Breast epithelium (tissue), 4 donors: ENCODE measurements around the gene TSC22D3. TPM values are rescaled to one million over a fixed set of nuclear protein-coding genes. Genes with fewer than 3 reads are reported as not detected.
A peak's percentile ranks its signal among the peaks of the same experiment; 100 is the strongest.
"Not testable (repeated sequence)": the region's sequence is repeated elsewhere in the genome, so short reads cannot be mapped to it uniquely, and the experiment has no call there.

ENCODE experiments used
- DNase-seq, 2 donors: peaks; one replicate each; pipeline ENCODE4 v3.0.0-alpha.2; 2019; ENCODE audit warnings: low spot score in 2 of 2
- H3K27ac ChIP-seq, 2 donors: fragments of 200-600 bp; sonication (generic) in 1 of 2; one replicate each; pipeline ENCODE4 v1.5.1; 2016 to 2019; ENCODE audit warnings: mild to moderate bottlenecking in 1 of 2
- H3K27me3 ChIP-seq, 2 donors: fragments of 200-600 bp; sonication (generic) in 1 of 2; one replicate each; pipeline versions ENCODE4 v1.5.1 to v1.6.0; 2017 to 2019; ENCODE audit warnings: control low read depth in 1 of 2, mild to moderate bottlenecking in 1 of 2
- H3K36me3 ChIP-seq: fragments of 200-600 bp; one replicate; pipeline ENCODE4 v1.5.1; 2019
- H3K4me1 ChIP-seq, 2 donors: fragments of 200-600 bp; sonication (generic); one replicate each; pipeline ENCODE4 v1.5.1; 2016 to 2019; ENCODE audit warnings: control low read depth in 1 of 2
- H3K4me3 ChIP-seq, 3 donors: fragments of 200-600 bp; sonication (generic); 1 replicate in 2 of 3; 2 replicates in 1 of 3; pipeline ENCODE4 v1.5.1; 2016 to 2019; ENCODE audit warnings: mild to moderate bottlenecking in 3 of 3, moderate library complexity in 2 of 3
- H3K9me3 ChIP-seq, 2 donors: fragments of 200-600 bp; sonication (generic) in 1 of 2; one replicate each; pipeline ENCODE4 v1.5.1; 2016 to 2019; ENCODE audit warnings: control low read depth in 1 of 2
- CTCF ChIP-seq, 3 donors: fragments of 450-650 bp; IDR thresholded peaks; one replicate each; pipeline ENCODE4 v1.5.1; 2016 to 2017; ENCODE audit warnings: antibody characterized with exemption in 3 of 3, mild to moderate bottlenecking in 3 of 3, moderate library complexity in 3 of 3
- POLR2A ChIP-seq: fragments of 450-650 bp; IDR thresholded peaks from one replicate; pipeline ENCODE4 v1.6.1; 2016; ENCODE audit warnings: antibody characterized with exemption, mild to moderate bottlenecking, moderate library complexity
- POLR2AphosphoS5 ChIP-seq, 3 donors: sonication (generic); formaldehyde crosslinking; IDR thresholded peaks; one replicate each; pipeline ENCODE4 v1.6.1; 2017; ENCODE audit warnings: antibody characterized with exemption in 3 of 3
- intact Hi-C: fragments of 100-400 bp; cut with DNase I; formaldehyde crosslinking; loops from one replicate; pipeline ENCODE4 v1.15.1; 2023; ENCODE audit warnings: low total_unique reads
- total RNA-seq, 3 donors: library from RNA; depleted of rRNA; stranded (reverse); fragments of >200 nt; gene quantifications; one replicate each; pipeline ENCODE4 v1.1.0, GENCODE V29; 2016

TSC22D3 gene
- total RNA-seq, 3 donors from 2014 or later = 606 to 1,046 (median 681) TPM

DNA sequence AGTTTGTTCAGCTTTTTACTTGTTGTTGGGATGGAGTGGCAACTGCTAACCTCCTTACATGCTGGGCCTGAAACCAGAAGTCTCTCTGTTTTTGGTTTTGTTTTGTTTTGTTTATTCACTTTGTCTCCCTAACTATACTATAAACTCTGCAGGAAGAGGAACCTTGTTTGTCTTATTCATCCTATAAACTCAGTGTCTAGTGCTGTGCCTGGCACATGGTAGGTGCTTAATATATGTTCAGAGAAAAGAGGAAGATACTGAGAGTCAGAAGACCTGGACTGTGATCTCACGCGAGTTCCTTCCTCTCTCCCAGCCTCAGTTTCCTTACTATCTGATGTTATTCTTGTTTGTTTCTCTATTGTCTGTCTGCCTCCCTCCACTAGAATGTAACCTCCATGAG is 76.0 kb downstream of the TSC22D3 start:
- DNase-seq = no peak
- peak overlapping the region; percentile 20 to 27 for H3K27ac ChIP-seq
- peaks cover 0 to 31% of the 10 kb centered on the region in 2 donors for H3K27me3 ChIP-seq
- no peaks in the 10 kb centered on the region for H3K4me1 ChIP-seq
- no peaks in the 10 kb centered on the region for H3K36me3 ChIP-seq
- no peak overlapping the region for H3K4me3 ChIP-seq
- intact Hi-C loops = no loop called here
- no peak for TF ChIP-seq CTCF (IDR thresholded peaks at IDR 0.05)
- no peak for TF ChIP-seq POLR2A
- TF ChIP-seq POLR2AphosphoS5 (IDR thresholded peaks at IDR 0.05) = no peak
- no peaks in the 10 kb centered on the region for H3K9me3 ChIP-seq

DNA sequence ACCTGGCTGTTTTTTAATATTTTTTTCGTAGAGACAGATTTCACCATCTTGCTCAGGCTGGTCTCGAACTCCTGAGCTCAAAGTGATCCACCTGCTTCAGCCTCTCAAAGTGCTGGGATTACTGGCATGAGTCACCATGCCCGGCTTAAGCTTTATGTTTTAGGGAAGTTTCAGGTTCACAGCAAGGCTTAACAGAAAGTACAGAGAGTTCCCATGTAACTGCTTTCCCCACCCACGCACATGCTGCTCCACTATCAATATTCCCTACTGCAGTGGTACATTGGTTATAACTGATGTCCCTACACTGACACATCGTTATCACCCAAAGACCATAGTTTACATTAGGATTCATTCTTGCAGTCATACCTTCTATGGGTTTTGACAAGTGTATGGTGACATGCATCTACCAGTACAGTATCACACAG is 84.6 kb downstream of the TSC22D3 start:
- H3K27me3 ChIP-seq = peaks cover 0 to 25% of the 10 kb centered on the region in 2 donors
- H3K4me3 ChIP-seq = no peak overlapping the region
- intact Hi-C loops = no loop called here
- TF ChIP-seq POLR2AphosphoS5 (IDR thresholded peaks at IDR 0.05) (no peak), CTCF (IDR thresholded peaks at IDR 0.05) (no peak), POLR2A (no peak)
- H3K36me3 ChIP-seq = no peaks in the 10 kb centered on the region
- H3K4me1 ChIP-seq = no peaks in the 10 kb centered on the region
- peak in 1 of 2 donors; percentile 11 for DNase-seq
- H3K9me3 ChIP-seq = no peaks in the 10 kb centered on the region
- H3K27ac ChIP-seq = no peak overlapping the region

GRCh38 chrX:107687445-107687844 is 88.1 kb downstream of the TSC22D3 start:
- H3K4me3 ChIP-seq = no peak overlapping the region
- H3K27ac ChIP-seq = no peak overlapping the region
- H3K4me1 ChIP-seq = peaks cover 3 to 4% of the 10 kb centered on the region in 2 donors
- intact Hi-C loops = no loop called here
- peaks cover 0 to 31% of the 10 kb centered on the region in 2 donors for H3K27me3 ChIP-seq
- TF ChIP-seq POLR2AphosphoS5 (IDR thresholded peaks at IDR 0.05) = no peak
- no peak for TF ChIP-seq POLR2A
- TF ChIP-seq CTCF (IDR thresholded peaks at IDR 0.05) = no peak
- no peaks in the 10 kb centered on the region for H3K9me3 ChIP-seq
- no peaks in the 10 kb centered on the region for H3K36me3 ChIP-seq
- DNase-seq = no peak

- no peak overlapping the region for H3K4me3 ChIP-seq
- intact Hi-C loops = no loop called here
- H3K9me3 ChIP-seq = no peaks in the 10 kb centered on the region
- no peaks in the 10 kb centered on the region for H3K36me3 ChIP-seq
- no peak overlapping the region for H3K27ac ChIP-seq
- H3K27me3 ChIP-seq = peaks cover 0 to 33% of the 10 kb centered on the region in 2 donors
- TF ChIP-seq CTCF (IDR thresholded peaks at IDR 0.05) = no peak
- TF ChIP-seq POLR2A = no peak
- TF ChIP-seq POLR2AphosphoS5 (IDR thresholded peaks at IDR 0.05) = no peak
- DNase-seq = no peak
- peaks cover 3 to 4% of the 10 kb centered on the region in 2 donors for H3K4me1 ChIP-seq
Observed at GRCh38 chrX:107686792-107687191, 88.8 kb downstream of the TSC22D3 start.

- H3K36me3 ChIP-seq = no peaks in the 10 kb centered on the region
- no peaks in the 10 kb centered on the region for H3K9me3 ChIP-seq
- H3K27ac ChIP-seq = peak overlapping the region; percentile 15 to 55
- H3K27me3 ChIP-seq = peaks cover 0 to 33% of the 10 kb centered on the region in 2 donors
- TF ChIP-seq POLR2A = no peak
- TF ChIP-seq CTCF (IDR thresholded peaks at IDR 0.05) = no peak
- no peak for TF ChIP-seq POLR2AphosphoS5 (IDR thresholded peaks at IDR 0.05)
- intact Hi-C loops = no loop called here
- peaks cover 3 to 4% of the 10 kb centered on the region in 2 donors for H3K4me1 ChIP-seq
- no peak overlapping the region for H3K4me3 ChIP-seq
- DNase-seq = no peak
Observed at GRCh38 chrX:107686026-107686425, 89.6 kb downstream of the TSC22D3 start.

DNA sequence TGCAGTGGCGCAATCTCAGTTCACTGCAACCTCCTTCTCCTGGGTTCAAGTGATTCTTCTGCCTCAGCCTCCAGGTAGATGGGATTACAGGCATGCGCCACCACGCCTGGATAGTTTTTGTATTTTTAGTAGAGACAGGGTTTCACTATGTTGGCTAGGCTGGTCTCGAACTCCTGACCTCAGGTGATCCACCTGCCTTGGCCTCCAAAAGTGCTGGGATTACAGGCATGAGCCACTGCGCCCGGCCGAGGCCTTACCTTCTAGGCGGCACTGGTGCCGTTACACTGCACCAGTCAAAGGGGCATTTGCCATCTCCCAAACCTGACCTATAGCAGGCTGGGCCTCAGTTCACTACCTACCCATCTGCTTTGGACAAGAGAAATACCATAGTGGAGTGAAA is 90.0 kb downstream of the TSC22D3 start:
- Histone ChIP-seq H3K27me3 (peaks cover 0 to 37% of the 10 kb centered on the region in 2 donors), H3K27ac (peak overlapping the region; percentile 15 to 55)
- H3K4me3 ChIP-seq, H3K9me3 ChIP-seq, DNase-seq, H3K36me3 ChIP-seq, intact Hi-C loops, H3K4me1 ChIP-seq: not testable (repeated sequence)
